ENCODE results near the gene ADAMTSL3. TPM values are rescaled to one million over a fixed set of nuclear protein-coding genes. Genes with fewer than 3 reads are reported as not detected.

The ADAMTSL3 gene
- 1.4 and 2.0 TPM in 2 replicates for total RNA-seq (ENCODE audit: low replicate concordance)

GRCh38 chr15:83653639-83654378 lies at the start of gene ADAMTSL3:
Gene ADAMTSL3, plus strand, starts transcription at chr15:83654123. Its CDS starts 1,639 bp downstream, at chr15:83655762.
- peak within 1 kb of the TSS; percentile 22 for H3K4me3 ChIP-seq (ENCODE audit: low read depth, low read length)
- DNase-seq (ENCODE audit: low read depth) = peak; percentile 39
- no peak for TF ChIP-seq CTCF (IDR thresholded peaks at IDR 0.05; ENCODE audit: insufficient read depth, low read length)

- no peak for TF ChIP-seq CTCF (IDR thresholded peaks at IDR 0.05; ENCODE audit: insufficient read depth, low read length)
- no peak for DNase-seq (ENCODE audit: low read depth)
Measured at GRCh38 chr15:83604549-83604948, 49.4 kb upstream of the ADAMTSL3 start.

GRCh38 chr15:83605111-83605945 lies 48.6 kb upstream of the ADAMTSL3 start:
- DNase-seq (ENCODE audit: low read depth) = no peak
- no peak for TF ChIP-seq CTCF (IDR thresholded peaks at IDR 0.05; ENCODE audit: insufficient read depth, low read length)
- no peak overlapping the region for H3K4me3 ChIP-seq (ENCODE audit: low read depth, low read length)

More at GRCh38 chr15:83604549-83604948, 49.4 kb upstream of the ADAMTSL3 start:
- no peak overlapping the region for H3K4me3 ChIP-seq (ENCODE audit: low read depth, low read length)

- no peak for TF ChIP-seq CTCF (IDR thresholded peaks at IDR 0.05; ENCODE audit: insufficient read depth, low read length)
- H3K4me3 ChIP-seq (ENCODE audit: low read depth, low read length) = no peak overlapping the region
- no peak for DNase-seq (ENCODE audit: low read depth)
Measured at GRCh38 chr15:83610132-83610531, 43.8 kb upstream of the ADAMTSL3 start.

GRCh38 chr15:83610901-83611685 lies 42.8 kb upstream of the ADAMTSL3 start:
- no peak for DNase-seq (ENCODE audit: low read depth)
- TF ChIP-seq CTCF (IDR thresholded peaks at IDR 0.05; ENCODE audit: insufficient read depth, low read length) = no peak
- H3K4me3 ChIP-seq (ENCODE audit: low read depth, low read length) = no peak overlapping the region

- no peak for TF ChIP-seq CTCF (IDR thresholded peaks at IDR 0.05; ENCODE audit: insufficient read depth, low read length)
- H3K4me3 ChIP-seq (ENCODE audit: low read depth, low read length) = no peak overlapping the region
- DNase-seq (ENCODE audit: low read depth) = no peak
Measured at GRCh38 chr15:83612226-83612625, 41.7 kb upstream of the ADAMTSL3 start.

Data from fibroblast of the aortic adventitia (primary cell).